CD4-positive, alpha-beta T cell treated with Interleukin-15 for 4 hours (primary cell): Measurements from ENCODE around the gene DDX5.

Experiments used
- DNase-seq: peaks from one replicate; pipeline ENCODE4 v3.0.0-alpha.2; 2020; ENCODE audit warnings: low spot score

Gene DDX5

DNA sequence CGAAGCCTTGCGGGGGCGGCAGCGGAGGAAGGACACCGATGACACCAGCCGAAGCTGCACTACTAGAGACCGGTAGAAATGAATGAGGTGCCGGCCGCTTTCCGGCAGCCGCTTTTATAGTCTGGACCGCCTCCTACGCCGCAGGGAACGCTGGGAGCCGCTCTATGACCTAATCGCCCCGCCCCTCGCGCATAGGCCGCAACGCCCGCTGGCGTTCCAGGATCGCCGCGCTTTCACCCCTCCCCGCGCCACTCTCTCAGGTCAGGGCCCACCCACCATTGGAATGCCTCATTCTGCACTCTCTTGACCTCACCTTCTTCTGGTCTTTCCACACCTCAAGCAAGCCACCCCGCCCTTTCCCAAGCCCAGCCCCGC lies at the start of gene DDX5:
Gene DDX5 (minus strand): TSS at position 89 of the 375 bp plus-strand sequence. CDS start 170 bp downstream, outside the sequence.
- DNase-seq: peak; percentile 97

GRCh38 chr17:64555281-64555680 lies 49.2 kb upstream of the DDX5 start:
- DNase-seq: no peak

DNA sequence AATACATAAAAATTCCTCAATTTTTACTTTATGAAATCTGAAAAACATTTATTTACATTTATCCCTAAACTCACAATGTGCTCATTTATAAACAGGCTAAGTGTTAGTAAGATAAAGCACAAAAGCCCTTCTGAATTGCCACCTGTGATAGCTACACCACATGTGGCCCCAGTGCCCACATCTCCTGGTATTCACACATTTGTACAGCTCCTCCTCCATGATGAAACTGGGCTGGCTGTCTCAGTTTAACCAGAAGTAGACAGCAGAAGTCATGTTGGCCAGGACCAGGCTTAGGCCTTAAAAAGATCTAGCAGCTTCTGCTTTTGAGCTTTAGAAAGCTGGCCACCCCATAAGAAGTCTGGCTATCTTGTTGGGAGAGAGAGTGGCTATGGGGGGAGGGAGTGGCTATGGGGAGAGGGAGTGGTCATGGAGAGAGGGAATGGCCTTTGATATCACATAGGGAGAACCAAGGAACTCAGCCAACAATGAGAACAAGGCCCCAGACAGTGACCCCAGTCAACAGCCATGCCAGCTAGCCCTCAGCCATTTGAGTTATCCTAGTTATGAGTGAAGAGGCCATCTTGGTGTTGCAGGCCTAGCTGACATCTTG lies 48.0 kb upstream of the DDX5 start:
- DNase-seq: no peak

GRCh38 chr17:64551461-64551860 lies 45.4 kb upstream of the DDX5 start:
- no peak for DNase-seq

DNA sequence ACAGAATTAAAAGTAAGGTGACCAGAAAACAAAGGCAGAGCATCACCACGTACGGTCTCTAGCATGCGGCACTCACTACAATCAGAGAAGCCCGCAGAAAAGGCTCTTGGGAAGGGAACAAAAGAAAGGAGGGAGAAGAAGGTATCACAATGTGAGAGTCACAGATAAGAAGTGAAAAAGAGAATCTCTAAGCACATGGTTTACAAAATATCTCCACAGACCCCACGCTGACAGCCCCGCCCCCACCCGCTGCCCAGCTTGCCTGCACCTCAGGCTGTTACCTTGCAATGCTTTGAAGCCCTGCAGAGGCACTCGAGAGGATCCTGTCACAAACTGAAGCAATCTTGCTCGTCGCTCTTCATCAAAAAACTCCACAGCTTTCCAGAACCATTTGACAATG lies 41.2 kb upstream of the DDX5 start:
- no peak for DNase-seq

GRCh38 chr17:64546716-64547115 lies 40.6 kb upstream of the DDX5 start:
- no peak for DNase-seq

DNA sequence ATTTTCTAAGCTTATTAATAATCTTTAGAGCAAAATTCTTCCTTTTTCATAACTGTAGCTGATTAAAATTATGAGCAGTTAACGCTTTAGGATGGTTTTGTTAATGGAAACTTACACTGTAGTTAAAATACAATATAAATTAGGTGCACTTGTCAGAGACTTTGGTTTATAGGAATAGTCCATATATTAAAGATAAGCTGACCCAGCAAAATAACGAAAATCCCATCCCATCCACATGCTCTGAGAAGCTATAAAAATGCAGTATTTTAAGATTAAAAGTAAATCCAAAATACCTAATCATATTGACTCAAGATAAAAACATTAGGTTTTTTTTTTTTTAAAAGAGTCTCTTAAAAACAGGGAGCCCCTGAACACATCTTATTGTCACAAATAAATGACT lies 38.7 kb upstream of the DDX5 start:
- no peak for DNase-seq

DNA sequence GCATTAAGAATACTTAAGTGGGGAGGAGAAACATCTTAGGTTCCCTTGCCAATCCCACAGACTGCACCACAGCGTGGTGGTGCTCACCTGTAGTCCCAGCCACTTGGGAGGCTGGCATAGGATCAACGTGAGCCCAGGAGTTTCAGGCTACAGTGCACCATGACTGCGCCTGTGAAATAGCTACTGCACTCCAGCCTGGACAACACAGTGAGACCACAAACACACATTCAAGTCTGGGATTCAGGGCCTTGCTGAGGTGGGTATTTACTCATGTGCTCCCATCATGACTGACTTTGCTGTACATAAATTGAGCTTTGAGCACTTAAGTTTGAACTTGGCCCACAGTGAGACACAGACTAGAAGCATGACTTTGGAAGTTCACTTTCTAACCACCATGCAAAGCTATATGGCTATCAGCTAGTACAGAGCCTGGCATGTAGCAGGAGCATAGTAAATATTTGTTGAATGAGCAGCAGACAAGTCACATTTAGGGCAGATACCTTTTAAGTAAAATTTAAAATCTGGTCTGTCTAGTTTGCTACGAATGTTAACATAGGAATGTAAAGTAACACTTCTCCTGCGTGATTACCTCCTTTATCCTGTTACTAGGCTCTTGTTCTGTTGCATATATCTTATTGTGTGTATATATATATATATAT lies 34.2 kb upstream of the DDX5 start:
- DNase-seq: no peak

GRCh38 chr17:64538508-64539130 lies 32.5 kb upstream of the DDX5 start:
- DNase-seq: no peak

GRCh38 chr17:64537488-64537887 lies 31.4 kb upstream of the DDX5 start:
- no peak for DNase-seq

GRCh38 chr17:64536913-64537312 lies 30.8 kb upstream of the DDX5 start:
- DNase-seq: no peak

DNA sequence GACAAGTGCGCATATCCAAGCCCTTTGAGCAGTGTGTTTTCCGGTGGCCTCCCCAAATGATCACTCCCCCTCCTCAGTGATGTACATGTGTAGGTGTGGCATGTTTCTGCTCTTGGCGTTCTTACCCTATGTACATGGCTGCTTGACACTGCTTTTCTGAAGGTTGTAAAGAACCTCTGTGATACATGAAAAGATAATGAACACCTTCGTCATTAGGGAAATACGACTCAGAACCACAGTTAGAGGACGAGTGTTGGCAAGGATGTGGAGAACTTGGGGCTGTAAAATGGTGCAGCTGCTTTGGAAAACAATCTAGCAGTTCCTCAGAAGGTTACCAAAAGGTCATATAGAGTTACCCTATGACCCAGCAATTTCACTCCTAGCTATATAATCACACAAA lies 29.3 kb upstream of the DDX5 start:
- DNase-seq: no peak

DNA sequence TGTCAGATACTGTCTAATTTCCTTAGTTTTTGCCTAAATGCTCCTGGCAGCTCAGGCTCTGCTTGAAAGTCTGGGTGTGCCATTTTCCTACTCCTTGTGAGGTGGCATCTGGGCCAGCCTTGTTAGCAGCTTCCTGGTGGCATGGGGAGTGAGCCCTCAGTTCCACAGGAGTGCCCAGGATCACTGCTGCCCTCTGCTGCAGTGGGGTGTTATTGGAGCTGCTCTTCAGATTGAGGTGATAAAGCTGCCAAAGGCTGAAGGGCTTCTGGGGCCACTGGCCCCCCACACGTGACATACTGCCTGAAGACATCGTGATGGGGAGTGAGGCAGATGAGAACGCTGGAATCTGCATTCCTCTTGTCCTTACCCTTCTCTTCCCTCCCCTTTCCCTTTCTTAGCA lies 28.1 kb upstream of the DDX5 start:
- peak; percentile 4 for DNase-seq

GRCh38 chr17:64533784-64534183 lies 27.7 kb upstream of the DDX5 start:
- DNase-seq: no peak

GRCh38 chr17:64532409-64532808 lies 26.3 kb upstream of the DDX5 start:
- DNase-seq: no peak

GRCh38 chr17:64531955-64532371 lies 25.9 kb upstream of the DDX5 start:
- DNase-seq: no peak

DNA sequence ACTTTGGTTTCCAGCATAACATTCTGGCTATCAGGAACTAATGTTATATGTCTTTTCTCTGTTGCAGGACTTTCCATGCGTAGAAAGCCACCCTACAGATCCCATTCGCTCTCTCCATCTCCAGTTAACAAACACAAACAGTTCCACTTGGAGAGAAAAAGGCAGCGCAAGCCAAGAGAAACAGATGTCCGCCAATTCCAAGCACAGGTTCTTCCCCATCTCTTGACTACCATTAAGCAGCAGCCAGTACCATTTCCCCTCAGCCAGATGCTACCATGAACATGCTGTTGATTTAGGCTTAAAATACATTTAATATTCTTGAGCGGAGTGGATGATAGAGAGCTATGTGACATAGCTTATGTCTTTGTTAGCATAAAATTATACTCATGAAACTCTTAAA lies 23.1 kb upstream of the DDX5 start:
- DNase-seq: no peak

DNA sequence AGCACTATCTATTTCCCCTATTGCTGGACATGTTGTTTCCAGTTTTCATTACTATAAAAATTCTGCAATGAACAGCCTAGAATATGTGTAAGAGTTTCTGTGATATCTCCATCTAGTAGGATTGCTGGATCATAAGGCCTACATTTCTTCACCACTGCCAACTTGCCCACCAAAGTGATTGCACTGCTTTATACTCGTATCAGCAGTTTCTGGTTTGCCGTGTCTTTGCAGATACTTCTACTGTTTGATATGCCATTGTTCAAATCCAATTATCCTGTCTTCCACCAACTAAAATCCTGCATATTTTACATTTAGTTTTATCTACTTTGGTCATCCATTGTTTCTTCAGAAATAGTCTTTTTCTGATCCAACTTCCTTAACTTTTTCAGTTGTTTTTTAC lies 21.8 kb upstream of the DDX5 start:
- DNase-seq: no peak

DNA sequence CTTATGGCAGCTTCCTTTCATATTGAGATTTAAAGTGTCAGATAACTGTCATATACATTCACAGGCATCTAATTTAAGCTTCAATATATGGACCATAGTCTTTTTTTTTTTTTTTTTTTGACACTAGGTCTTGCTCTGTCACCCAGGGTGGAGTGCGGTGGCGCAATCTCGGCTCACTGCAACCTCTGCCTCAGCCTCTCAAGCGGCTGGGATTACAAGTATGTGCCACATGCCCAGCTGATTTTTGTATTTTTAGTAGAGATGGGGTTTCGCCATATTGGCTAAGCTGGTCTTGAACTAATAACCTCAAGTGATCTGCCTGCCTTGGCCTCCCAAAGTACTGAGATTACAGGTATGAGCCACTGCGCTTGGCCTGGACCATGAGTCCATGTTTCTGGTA lies 14.3 kb upstream of the DDX5 start:
- no peak for DNase-seq

DNA sequence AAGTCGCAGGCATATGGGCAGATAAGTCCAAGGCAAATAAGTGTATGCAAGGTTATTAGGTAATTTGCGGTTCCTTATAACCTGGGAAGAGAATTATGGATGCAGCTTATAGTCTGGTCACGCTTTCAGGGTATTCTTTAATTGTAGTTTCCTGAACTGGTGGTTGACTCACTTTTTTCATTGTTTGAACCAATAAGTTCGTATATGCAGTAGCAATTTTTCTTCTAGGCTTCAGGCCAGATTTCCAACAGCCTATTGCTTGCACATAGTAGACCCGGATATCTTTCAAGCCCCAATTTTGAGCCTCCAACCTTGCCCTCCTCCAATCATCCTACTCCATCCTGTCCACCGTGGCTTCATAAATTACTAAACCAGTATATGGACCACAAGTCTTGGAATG lies 13.5 kb upstream of the DDX5 start:
- no peak for DNase-seq

- no peak for DNase-seq
Measured at GRCh38 chr17:64515829-64516228, 9.7 kb upstream of the DDX5 start.

- no peak for DNase-seq
Measured at GRCh38 chr17:64515419-64515818, 9.3 kb upstream of the DDX5 start.

GRCh38 chr17:64509179-64509578 lies 3.1 kb upstream of the DDX5 start:
- DNase-seq: no peak

DNA sequence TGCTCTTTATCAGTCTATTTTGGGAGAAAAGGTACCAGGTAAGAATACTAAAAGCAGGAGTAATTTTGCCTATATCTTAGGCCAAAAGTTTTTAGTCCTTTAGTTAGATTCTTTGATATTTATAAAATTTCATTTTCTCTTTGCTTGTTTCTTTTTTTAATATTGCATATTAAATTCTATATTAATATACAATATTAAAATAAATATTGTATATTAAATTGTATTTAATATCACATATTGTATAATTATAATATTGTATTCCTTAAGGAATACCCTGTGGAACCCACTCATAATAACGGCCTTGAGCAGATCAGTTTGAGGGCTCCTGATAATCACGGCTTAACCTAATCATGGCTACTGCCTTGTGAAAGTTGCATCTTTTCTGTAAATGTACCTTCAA lies 2.6 kb upstream of the DDX5 start:
- DNase-seq: no peak
